CD4-positive, alpha-beta T cell treated with Interferon gamma for 1 hour (primary cell): ENCODE results near the gene GOLGA2.
A peak's percentile ranks its signal among the peaks of the same experiment; 100 is the strongest.

Experiments used
- DNase-seq: peaks from one replicate; pipeline ENCODE4 v3.0.0-alpha.2; 2020

Gene GOLGA2

DNA sequence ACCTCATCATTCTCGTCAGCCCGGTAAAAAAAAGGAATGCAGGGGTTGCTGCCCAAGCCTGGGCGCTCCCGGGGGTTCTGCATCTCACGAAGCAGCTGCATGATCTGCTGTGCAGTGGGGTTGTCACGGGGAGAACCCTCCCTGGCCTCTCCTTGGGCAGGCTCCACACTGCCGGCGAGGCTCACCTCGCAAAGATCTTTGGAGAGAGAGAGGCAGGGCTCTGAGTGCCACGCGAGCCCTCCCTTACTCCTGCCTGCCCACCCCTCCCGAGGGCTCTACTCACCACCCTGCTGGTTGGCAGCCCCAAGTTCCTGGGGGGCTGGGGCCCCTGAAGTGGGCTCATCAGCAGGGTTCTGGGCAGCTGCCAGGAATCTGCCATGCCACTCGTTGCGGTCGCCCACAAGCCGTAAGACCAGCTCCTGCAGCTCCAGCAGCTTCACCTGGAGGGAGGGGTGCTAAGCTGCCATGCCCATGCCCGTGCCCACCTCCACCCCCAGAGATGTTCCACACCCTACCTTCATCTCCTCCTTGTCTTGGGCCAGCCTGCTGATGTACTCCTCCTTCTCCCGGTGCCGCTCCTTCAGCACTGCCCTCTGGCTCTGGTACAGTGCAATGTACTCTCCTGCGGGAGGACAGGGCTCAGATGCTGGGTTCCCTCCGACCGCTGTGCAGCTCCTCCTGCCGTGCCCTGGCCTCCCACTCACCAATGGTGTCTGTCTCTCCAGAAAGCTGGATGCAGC is 18.6 kb downstream of the GOLGA2 start:
- DNase-seq = no peak

DNA sequence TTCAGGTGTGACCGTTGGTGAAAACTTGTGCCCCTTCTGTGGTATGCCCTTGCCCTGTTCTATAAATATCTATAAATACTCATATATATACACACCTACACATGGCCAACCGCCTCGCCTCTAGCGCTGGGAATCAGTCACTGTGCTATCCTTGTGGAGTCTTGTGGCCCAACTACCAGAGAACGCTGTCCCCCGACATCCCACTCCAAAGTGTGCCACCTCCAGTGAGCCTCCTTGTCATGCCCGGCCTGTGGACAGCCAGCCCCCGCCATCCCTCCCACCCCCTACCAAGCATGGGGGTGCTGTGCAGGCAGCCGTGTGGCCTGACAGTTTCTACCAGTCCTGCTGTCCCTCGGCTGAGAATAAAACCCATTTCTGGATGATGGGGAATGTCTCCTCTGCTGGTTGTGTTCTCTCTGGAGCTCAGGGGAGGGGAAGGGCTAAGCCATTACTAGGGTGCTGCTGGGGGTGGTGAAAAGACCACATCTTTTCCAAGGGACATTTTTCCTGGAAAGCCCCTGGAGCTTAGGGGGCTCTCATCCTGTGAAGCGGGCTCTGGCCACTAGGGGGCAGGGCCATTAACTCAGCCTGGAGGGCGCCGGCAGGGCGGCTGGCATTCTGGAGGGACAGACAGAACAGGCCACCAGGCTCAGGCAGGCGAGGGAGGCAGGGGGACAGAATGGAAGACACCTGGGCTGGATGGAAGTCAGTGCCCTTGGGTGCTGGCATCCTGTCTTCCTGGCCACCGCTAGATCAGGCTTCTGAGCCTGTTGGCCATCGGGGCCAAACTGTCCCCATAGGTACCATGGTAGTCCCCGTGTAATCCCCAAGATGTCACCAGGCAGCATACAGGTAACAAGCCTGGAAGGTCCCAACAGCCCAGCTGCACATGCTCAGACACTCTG is 20.7 kb downstream of the GOLGA2 start:
- peak; percentile 40 for DNase-seq

DNA sequence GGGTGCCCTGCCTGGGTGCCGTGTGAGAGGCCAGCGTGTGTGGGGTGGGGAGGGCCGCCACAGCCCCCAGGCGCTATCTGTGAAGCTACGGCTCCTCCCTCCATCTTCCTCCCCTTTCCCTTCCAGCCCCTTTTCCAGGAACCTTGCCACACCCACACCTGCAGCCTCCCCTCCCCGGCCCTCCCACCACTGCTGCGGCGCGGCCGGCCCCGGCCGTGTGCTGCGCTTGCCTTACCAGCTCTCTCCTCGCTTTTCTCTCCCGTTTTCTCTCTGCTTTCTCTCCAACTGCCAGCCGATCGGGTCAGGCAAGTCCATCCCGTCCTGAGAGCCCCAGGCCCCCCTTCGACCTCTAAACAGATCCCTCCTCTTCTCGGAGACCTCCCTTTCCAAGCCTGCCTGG is 21.4 kb downstream of the GOLGA2 start:
- DNase-seq = no peak

DNA sequence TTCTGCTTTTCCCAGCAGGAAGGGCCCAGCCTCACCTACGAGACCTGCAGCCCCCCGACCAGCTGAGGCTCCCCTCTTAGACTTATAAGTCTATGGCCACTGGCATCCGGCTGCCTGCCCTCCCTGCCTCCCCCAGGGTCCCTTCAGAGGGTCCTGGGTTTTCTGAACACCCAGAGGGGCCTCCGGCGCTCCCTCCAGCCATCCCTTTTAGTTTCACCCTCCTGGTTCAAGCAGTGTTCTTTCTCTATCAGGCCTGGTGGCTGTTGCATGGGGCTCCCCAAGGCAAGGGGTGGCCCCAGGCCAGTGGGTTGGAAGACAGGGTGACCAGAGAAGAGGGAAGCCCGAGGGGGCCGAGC is 21.8 kb downstream of the GOLGA2 start:
- no peak for DNase-seq

DNA sequence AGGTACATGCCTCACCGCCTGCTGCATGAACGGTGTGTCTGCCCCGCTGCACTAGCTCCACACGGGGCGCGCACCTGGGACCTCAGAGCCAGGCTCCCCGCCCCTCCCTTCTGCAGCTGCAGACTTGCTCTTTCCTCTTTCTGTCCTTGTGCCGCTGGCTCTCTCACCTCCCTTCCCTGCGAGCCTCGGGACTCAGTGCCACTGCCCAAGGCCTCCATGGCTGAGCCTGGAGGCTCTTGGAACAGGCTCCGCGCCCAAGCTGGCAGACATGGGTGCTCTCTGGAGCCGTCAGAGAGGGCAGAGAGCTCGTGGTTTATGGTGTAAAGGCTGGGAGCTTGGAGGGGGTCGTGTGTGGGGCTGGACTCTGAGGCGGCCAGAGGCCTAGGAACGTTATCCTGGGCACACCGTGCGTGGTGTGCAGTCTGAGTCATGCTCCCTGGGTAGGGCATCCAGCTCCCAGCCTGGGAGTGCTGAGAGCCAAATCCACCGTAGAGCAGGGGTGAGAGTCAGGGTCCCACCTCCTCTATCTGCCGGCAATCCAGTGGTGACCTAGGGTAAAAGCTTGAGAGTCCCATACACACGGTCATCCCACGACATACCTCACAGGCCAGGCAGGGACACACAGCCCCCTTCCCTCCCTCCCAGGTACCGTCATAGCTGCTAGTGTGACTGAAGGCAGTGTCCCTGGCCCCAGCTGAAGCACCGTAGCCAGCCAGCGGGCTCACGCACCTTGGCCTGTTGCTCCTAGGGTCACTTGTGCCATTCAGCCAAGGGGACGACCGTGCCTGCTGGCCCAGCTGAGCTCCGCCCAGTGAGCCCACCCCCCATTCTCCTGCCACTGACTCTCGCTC is 22.4 kb downstream of the GOLGA2 start:
- no peak for DNase-seq

DNA sequence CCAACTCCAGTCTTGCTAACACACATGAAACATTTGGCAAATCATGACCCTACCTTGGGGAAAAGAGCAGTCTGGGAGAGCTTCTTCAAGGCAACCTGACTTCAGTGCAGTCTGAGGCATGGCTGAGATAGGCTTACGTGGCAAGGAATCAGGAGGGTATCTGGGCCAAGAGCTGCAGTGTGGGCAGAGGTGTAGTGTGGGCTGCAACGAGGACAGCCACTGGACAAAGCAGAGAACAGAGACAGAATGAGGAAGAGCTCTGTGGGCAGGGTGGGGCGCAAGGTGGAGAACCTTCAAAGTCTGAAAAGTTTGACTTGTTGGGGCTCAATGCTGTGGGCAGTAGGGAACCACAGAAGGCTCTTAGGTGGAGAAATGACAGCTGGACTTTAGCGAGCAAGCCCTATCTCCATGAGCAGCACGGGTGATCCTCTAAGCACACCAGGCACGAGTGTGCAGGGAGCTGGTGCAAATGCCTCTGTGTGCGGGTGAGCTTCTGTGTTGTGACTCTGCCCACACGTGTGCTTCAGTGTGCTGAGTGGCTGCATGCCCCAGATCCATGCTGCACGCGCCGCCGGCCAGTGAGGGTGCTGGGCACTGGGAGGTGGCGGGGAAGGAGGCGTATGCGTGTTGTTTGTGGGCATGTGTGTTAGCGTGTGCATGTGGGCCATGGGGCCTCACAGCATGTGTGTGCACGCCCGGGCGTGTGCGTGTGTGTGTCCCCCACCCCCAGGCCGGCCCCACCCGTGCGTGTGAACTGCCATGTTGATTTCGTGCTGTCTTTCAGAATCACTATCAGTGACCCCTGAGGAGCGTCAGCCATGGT is 23.3 kb downstream of the GOLGA2 start:
- no peak for DNase-seq

DNA sequence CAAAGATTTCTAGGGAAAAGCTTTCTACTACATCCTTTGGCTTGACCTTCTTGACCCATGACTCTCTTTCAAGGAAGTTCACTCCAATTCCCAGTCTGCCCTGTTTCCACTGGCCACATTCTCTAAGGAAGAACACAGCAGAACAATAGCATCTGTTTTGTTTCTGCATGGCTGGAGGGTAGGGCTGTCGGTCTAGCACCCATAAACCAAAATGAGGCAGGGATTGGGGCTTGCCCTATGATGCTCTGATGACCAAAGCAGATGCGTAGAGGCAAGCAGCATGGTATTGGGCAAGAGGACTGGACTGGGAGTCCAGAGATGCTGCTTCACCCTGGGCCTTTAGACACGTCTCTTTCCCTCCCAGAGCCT is 24.1 kb downstream of the GOLGA2 start:
- no peak for DNase-seq

DNA sequence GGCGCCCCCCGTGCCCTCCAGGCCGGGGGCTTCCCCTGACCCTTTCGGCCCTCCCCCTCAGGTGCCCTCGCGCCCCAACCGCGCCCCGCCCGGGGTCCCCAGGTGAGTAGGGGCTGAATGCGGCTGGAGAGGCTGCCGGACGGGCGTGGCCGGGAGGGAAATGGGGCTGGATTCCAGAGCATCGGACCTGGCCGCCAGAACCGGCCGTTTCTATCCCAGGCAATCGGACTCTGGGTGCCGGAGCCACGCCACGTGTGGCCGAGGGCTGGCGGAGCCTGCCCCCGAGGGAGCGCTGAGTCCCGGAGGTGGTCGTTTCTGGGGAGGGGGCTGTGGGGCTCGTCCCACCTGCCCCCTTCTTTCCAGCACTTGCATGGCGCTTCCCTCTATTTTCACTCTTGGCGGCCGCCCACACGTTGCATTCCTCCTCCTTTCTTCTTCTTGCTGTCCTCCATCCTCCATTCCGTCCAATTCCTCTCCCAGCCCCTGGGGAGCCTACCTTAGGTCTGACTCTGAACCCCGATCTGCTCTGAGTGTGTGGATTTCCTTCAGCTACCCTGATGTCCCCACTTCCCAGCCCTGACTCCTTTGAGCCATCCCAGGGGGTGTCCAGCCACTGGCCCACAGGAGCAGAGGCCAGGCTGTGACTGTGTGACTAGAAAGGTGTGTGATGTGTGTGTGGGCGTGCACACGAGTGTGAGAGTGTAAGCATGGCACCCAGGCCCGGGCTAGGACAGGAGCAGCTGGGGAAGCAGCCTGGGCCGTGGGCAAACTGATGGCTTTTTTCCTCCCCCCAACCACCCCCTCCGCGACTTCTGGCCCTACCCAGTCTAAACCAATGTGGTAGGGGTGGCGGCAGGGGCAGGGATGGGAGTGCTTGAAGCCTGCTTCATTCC is 24.7 kb downstream of the GOLGA2 start:
- no peak for DNase-seq

DNA sequence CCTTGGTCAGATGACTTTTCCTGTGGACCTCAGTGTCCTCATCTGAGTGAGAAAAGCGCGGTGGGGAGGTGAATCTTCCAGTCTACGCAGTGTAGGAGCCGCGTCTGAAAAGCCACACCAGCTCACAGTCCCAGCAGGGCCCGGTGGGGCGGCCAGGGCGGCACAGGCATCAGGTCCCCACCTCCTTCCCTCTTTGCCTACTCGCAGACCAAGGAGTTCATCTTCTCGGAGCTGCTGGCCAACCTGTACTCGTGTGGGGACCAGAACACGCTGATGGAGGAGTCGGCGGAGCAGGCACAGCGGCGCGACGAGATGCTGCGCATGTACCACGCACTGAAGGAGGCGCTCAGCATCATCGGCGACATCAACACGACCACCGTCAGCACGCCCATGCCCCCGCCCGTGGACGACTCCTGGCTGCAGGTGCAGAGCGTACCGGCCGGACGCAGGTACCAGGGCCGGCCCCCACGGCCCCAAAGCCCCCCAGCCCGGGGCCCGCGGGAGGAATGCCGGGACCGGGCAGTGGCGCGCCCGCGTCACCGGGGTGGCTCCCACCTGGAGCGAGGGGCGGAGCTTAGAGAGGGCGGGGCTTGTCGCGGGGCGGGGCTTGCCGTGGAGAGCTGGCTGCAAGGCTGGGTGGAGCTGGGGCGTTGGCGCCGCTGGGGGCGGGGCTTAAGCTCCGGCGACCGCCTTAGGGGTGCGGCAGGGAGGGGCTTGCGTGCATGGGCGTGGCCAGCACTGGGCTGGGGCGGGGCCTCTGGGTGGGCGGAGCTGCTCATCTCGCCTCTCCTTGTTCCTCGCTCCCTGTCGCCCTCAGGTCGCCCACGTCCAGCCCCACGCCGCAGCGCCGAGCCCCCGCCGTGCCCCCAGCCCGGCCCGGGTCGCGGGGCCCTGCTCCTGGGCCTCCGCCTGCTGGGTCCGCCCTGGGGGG is 25.6 kb downstream of the GOLGA2 start:
- peak; percentile 93 for DNase-seq

DNA sequence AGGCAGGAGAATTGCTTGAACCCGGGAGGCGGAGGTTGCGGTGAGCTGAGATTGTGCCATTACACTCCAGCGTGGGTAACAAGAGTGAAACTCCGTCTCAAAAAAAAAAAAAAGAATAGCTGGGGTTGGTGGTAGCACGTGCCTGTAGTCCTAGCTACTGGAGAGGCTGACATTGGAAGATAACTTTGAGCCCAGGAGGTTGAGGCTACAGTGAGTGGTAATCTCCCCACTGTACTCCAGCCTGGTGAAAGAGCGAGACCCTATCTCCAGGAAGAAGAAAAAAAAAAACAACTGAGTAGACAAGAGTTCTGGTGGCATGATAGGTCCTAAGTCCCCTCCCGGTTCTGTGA is 26.3 kb downstream of the GOLGA2 start:
- no peak for DNase-seq

DNA sequence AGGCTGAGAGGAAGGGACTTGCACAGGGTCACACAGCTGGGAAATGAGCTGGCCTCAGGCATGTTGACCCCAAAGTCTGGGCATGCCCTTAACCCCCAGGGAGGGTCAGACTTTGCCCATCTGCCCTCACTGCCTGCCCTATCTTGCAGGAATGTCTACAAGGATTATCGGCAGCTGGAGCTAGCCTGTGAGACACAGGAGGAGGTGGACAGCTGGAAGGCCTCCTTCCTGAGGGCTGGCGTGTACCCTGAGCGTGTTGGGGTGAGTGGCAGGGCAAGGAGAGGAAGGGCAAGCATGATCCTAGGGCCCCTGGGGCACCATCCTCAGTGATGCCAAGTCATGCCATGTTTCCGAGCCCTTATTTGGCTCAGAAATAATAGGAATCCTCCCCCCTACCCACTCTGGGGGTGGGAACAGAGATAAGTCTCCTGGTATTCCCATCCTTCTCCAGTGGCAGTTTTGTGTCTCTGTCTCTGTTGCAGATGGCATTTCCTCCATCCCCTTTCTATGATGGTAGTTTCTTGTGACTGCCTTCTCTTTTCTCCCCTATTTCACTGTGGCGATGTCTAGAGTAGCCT is 28.5 kb downstream of the GOLGA2 start:
- DNase-seq = no peak

DNA sequence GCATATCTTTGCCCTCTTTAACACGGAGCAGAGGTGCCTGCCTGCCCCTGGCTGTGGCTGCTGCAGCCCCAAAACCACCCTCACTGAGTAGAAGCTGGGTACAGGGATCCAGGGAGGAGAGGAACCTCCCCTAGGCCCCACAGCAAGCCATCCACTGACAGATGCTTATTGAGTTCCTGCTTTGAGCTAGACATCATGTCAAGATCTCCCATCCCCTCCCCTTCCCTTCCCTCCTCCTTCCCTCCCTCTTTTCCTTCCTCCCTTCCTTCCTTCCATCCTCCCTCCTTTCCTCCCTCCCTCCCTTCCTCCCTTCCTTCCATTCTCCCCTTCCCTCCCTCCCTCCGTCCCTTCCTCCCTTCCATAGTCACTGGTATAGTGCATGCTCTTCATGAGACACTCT is 29.3 kb downstream of the GOLGA2 start:
- no peak for DNase-seq

DNA sequence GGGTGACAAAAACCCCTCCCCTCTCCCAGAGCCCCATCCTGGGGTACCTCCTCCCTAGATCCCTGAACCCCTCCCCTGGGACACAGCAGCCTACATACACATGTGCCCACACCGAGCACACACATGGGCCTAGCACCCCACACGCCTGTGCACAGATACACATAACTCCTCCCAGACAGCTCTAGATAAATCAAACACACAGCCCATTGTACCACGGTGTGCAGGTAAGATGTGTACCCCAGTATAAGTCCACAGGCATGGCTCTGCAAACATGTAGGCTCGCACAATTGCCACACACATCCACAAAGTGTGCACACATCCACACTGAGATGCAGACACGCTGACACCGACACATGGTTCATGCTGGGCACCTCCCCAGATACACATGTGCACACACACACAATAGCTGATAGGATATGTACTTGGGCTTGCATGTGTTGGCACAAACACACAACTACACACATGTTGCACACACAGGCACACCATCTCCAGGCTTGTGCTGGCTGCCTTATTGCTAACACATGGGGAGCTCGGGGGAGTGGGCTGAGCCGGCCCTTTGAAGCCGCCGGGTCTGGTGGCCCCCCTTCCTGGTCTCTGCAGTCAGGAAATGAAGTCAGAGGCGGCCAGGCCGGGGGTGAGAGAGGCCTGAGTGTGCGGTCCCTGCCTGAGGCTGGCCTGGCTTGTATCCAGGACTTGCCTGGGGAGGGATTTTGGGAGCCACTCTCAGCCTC is 30.2 kb downstream of the GOLGA2 start:
- no peak for DNase-seq

DNA sequence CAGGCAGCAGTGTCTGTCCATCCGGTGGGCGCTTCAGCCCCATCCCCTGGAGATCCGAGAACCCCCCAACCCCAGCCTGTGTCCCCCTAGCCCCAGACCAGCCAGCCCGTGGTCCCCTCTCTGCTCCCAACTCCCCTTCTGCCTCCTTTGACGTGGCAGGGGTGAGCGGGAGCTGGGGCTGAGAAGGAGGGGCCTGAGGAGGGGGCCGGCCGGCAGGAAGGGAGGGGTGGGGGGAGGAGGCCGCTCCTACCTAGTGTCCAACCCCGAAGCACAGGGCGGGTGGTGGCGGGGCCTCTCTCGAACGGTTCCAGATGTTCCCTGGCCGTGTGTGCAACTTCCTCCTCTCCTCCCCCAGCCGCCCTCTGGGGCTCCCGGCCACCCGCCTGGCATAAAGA is 31.0 kb downstream of the GOLGA2 start:
- peak; percentile 14 for DNase-seq

DNA sequence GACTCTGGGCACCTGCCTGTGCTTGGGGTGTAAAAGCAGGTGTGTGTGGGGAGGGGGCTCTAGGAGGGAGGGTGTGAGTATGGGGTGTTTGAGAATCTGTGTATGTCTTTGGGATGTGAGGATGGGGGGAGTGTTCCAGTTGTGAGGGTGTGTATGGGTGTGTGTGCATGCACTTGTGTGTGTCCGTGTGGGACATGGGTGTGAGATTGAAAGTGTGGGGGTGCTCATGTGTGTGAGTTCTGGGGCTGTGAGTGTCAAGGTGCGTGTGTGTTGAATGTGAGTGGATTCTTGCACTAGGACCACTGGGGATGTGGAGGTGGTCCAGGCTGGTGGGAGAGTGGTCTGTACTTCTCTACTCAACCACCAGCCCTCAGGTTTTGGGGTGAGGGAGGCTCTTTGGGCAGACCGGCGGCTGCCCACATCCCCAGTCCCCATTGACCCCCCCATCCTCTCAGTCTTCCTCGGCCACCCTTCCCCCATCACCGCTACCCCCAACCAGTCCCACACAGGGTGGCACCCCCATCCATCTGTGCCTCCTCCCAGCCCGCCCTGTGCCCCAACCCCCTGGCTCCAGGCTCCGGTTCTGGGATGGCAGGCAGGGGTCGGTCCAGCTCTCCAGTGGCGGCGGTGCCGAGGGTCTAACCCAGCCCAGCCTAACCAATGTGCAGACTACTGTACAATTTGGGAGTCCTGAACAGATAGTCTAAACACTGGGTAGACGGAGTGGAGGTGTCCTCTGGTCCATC is 31.5 kb downstream of the GOLGA2 start:
- DNase-seq = no peak

DNA sequence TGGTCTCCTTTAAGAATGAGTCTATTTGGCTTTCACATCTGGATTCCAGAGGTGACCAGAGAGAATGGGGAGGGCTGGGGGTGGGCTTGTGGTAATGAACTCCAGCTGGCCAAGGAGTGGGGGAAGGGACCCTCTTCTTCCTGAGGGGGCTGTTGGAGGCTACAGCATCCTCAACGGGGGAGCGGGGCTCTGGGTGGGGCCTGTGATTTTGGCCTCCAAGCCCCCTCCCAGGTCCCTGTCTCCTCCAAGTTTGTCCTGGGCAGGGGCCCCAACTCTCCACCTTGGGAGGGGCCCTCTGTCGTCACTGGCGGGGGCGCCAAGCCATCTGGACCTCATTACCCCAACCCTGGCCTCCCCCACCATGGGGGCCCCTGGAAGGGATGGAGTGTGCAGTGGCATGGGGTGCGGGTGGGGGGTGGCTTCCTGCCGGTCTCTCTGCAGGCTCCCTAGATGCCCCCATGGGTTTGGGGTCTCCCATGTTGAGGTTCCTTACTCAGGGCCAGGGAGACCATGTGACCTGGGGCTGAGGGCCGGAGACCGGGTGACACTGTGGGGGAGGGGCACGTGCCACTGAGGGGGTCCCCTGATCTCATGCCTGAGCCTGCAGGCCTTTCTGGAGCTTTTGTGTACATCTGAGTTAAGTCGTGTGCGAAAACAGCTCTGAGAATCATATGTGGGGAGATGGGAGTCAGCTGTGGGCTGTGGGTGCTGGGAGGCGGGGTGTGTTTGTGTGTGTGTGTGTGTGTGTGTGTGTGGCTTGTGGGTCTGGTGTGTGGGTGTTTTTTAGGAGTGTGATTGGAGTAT is 32.4 kb downstream of the GOLGA2 start:
- no peak for DNase-seq

DNA sequence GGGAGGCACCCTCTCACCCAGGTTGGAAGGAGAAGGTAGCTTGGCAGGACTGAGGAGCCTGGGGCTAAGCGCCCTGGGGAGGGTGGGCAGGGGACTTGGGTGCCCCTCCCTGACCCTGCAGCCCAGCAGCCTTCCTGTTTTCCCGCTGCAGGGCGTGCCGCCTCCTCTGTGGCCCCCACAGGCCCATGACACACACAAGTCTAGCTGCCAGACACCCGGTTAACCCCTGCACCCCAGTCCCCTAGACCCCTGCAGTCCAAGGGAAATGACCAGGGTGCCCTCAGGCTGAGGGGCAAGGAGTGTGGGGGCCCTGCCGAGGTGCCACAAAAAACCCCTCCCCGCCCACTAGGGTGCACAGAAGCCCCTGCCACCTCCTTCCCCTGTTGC is 33.0 kb downstream of the GOLGA2 start:
- DNase-seq = no peak

DNA sequence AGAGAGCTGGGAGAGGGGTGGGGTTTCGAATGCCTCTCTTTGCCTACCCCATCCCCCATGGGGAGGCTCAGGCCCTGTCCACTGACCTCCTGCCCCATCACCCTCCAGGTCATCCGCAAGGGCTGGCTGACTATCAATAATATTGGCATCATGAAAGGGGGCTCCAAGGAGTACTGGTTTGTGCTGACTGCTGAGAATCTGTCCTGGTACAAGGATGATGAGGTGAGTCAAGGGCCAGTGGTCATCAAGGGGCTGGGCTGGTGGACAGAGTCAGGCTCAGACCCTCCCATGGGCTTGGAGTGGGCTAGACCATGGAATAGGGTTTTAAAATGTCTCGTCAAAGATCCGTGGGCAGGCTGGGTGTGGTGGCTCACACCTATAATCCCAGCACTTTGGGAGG is 33.7 kb downstream of the GOLGA2 start:
- DNase-seq = no peak
